Body of pancreas (tissue), 4 donors: ENCODE data around the gene DLST. TPM values are rescaled to one million over a fixed set of nuclear protein-coding genes. Genes with fewer than 3 reads are reported as not detected.

Experiments used
- ATAC-seq: fragments of 150-250 bp; one replicate; pipeline ENCODE4 v1.9.1; 2016
- DNase-seq, 4 donors: peaks; one replicate each; pipeline ENCODE4 v3.0.0-alpha.2; 2019
- H3K27ac ChIP-seq, 4 donors: fragments of 200-600 bp; sonication (generic); 1 replicate in 3 of 4; 2 replicates in 1 of 4; pipeline versions ENCODE4 v1.5.1 to v1.6.1; 2016 to 2019; ENCODE audit warnings: mild to moderate bottlenecking in 1 of 4, mixed read lengths in 1 of 4, moderate library complexity in 1 of 4
- H3K27me3 ChIP-seq, 2 donors: fragments of 200-600 bp; sonication (generic); one replicate each; pipeline ENCODE4 v1.6.0; 2016; ENCODE audit warnings: mild to moderate bottlenecking in 1 of 2
- H3K36me3 ChIP-seq, 2 donors: fragments of 200-600 bp; sonication (generic); replicated peaks in 1 of 2; 2 replicates each; pipeline ENCODE4 v1.5.1; 2016; ENCODE audit warnings: low read depth in 2 of 2; ENCODE audit not compliant: insufficient read depth in 1 of 2
- H3K4me1 ChIP-seq: fragments of 200-600 bp; sonication (generic); one replicate; pipeline ENCODE4 v1.6.0; 2016
- H3K4me3 ChIP-seq, 2 donors: fragments of 200-600 bp; sonication (generic); 1 replicate in 1 of 2; 2 replicates in 1 of 2; pipeline ENCODE4 v1.5.1; 2016 to 2019
- H3K9me3 ChIP-seq, 3 donors: fragments of 200-600 bp; sonication (generic); 1 replicate in 2 of 3; 2 replicates in 1 of 3; pipeline ENCODE4 v1.5.1; 2016
- POLR2A ChIP-seq, 3 donors: fragments of 450-650 bp; IDR thresholded peaks; one replicate each; pipeline ENCODE4 v1.6.1; 2016; ENCODE audit warnings: antibody characterized with exemption in 3 of 3, mild to moderate bottlenecking in 2 of 3
- WGBS, 2 donors: methylation state at CpG; one replicate each; pipeline ENCODE4 v1.1.5; 2017; 5-methylcytosine and 5-hydroxymethylcytosine counted together
- intact Hi-C: fragments of 100-400 bp; cut with DNase I; formaldehyde crosslinking; loops from one replicate; pipeline ENCODE4 v1.15.1; 2023
- total RNA-seq, 2 donors: library from RNA; depleted of rRNA; stranded (reverse); fragments of >200 nt; gene quantifications; one replicate each; pipeline ENCODE4 v1.1.0, GENCODE V29; 2016
- TF ChIP-seq, protein P1 (sequence below), 7 experiments: fragments of 450-650 bp in 4 of 7; fragments of 200-600 bp in 3 of 7; sonication (generic) in 3 of 7; IDR thresholded peaks; one replicate each; pipeline ENCODE4 v1.5.1; 2016 to 2019; ENCODE audit warnings: antibody characterized with exemption in 7 of 7

DLST gene
- total RNA-seq, 2 donors from 2014 or later = 33.7 to 36.3 TPM

DNA sequence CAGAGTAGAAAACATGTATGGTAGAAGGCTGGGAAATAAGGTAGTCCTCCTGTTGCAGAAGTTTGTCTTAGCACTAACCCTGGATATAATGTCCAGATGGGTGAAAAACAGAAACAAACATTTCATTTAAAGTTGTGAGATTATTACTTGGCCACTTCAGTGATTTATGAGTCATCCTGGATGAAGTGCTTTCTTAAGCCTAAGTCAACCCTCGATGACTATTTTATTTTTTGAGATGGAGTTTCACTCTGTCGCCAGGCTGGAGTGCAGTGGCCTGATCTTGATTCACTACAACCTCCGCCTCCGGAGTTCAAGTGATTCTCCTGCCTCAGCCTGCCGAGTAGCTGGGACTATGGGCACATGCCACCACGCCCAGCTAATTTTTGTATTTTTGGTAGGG, 10.2 kb downstream of the DLST start:
- DNase-seq (no peak), ATAC-seq (no peak)
- TF ChIP-seq, protein P1, sequence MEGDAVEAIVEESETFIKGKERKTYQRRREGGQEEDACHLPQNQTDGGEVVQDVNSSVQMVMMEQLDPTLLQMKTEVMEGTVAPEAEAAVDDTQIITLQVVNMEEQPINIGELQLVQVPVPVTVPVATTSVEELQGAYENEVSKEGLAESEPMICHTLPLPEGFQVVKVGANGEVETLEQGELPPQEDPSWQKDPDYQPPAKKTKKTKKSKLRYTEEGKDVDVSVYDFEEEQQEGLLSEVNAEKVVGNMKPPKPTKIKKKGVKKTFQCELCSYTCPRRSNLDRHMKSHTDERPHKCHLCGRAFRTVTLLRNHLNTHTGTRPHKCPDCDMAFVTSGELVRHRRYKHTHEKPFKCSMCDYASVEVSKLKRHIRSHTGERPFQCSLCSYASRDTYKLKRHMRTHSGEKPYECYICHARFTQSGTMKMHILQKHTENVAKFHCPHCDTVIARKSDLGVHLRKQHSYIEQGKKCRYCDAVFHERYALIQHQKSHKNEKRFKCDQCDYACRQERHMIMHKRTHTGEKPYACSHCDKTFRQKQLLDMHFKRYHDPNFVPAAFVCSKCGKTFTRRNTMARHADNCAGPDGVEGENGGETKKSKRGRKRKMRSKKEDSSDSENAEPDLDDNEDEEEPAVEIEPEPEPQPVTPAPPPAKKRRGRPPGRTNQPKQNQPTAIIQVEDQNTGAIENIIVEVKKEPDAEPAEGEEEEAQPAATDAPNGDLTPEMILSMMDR (IDR thresholded peaks at IDR 0.05) = no peak
- TF ChIP-seq POLR2A (IDR thresholded peaks at IDR 0.05) = no peak
- H3K9me3 ChIP-seq = no peaks in the 10 kb centered on the region
- 80 to 84% methylated on average over 6 of the region's 6 CpGs for WGBS, 2 donors
- no peak overlapping the region for H3K27ac ChIP-seq
- H3K36me3 ChIP-seq = peaks cover 13 to 40% of the 10 kb centered on the region in 2 donors
- intact Hi-C loops = no loop called here
- no peaks in the 10 kb centered on the region for H3K27me3 ChIP-seq
- H3K4me3 ChIP-seq = no peak overlapping the region
- H3K4me1 ChIP-seq = peaks cover 17% of the 10 kb centered on the region

DNA sequence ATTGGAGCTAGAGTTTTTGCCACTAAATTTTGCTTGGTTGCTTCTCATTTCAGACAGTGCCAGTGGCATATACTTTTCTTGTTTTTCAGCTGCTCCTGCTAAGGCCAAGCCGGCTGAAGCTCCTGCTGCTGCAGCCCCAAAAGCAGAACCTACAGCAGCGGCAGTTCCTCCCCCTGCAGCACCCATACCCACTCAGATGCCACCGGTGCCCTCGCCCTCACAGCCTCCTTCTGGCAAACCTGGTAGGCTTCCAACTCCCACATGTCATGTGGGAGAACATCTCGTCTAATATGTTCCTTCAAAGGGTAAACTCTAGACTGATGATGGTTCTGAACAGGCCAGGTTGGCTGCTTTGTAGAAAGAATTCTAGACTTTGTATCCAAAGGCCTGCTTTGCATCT, 11.0 kb downstream of the DLST start:
- WGBS, 2 donors = 72 to 81% methylated on average over 5 of the region's 5 CpGs
- no peaks in the 10 kb centered on the region for H3K9me3 ChIP-seq
- H3K27ac ChIP-seq = no peak overlapping the region
- H3K4me3 ChIP-seq = no peak overlapping the region
- DNase-seq (no peak), ATAC-seq (no peak)
- H3K27me3 ChIP-seq = no peaks in the 10 kb centered on the region
- intact Hi-C loops = no loop called here
- TF ChIP-seq POLR2A (IDR thresholded peaks at IDR 0.05) = no peak
- TF ChIP-seq, protein P1 (IDR thresholded peaks at IDR 0.05) = no peak
- peaks cover 13 to 46% of the 10 kb centered on the region in 2 donors for H3K36me3 ChIP-seq
- peaks cover 13% of the 10 kb centered on the region for H3K4me1 ChIP-seq

DNA sequence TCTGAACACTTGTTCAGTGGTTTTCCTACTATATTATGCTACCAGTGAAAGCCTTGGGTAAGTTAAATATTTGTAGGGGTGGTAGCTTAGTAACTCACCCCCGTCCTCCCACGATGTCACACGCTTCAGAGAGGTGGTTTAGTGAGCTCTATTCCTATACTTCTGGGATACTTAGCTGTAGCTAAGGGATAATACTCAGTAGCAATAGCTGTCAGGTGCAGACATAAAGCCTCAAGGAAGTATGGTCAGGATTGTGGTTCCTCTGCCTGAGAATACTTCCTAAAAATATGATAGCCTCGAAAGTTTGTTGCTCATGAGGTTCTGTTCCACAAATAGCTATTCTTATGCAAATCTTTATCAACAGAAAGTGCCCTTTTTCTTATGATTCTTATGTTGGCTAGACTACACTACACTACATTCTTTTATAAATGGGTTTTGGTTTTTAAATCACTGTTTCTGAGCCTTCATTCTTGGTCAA, 11.9 kb downstream of the DLST start:
- Histone ChIP-seq H3K27me3 (no peaks in the 10 kb centered on the region), H3K36me3 (peaks cover 13 to 51% of the 10 kb centered on the region in 2 donors), H3K27ac (no peak overlapping the region), H3K9me3 (no peaks in the 10 kb centered on the region), H3K4me3 (no peak overlapping the region), H3K4me1 (peaks cover 4% of the 10 kb centered on the region)
- TF ChIP-seq, protein P1 (IDR thresholded peaks at IDR 0.05) = no peak
- TF ChIP-seq POLR2A (IDR thresholded peaks at IDR 0.05) = no peak
- intact Hi-C loops = no loop called here
- ATAC-seq = no peak
- DNase-seq = no peak
- 52 to 75% methylated on average over 4 of the region's 4 CpGs for WGBS, 2 donors

DNA sequence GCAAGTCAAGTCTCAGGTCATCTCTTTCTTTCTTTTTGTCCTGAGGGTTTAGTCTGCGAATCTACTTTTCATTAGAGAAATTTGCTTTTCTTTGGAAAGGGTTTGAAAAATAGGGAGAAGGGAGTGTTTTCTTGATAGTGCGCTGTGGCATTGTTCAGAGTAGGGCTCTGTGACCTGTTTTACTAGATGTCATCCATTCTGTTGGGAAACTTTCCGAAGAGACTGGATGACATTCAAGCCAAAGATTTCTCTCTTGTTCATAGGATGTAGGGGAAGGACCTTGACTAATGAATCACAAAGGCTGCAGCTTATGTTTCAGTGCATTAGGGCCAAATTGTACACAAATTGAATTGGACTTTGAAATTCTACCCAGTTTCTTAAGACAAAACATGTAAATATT, 14.7 kb downstream of the DLST start:
- intact Hi-C loops = no loop called here
- Histone ChIP-seq H3K4me3 (no peak overlapping the region), H3K27ac (no peak overlapping the region), H3K4me1 (no peaks in the 10 kb centered on the region), H3K36me3 (peaks cover 18 to 66% of the 10 kb centered on the region in 2 donors), H3K27me3 (no peaks in the 10 kb centered on the region), H3K9me3 (no peaks in the 10 kb centered on the region)
- ATAC-seq (no peak), DNase-seq (no peak)
- TF ChIP-seq POLR2A (IDR thresholded peaks at IDR 0.05) = no peak
- TF ChIP-seq, protein P1 (IDR thresholded peaks at IDR 0.05) = no peak
- 92 to 100% methylated on average over 3 of the region's 3 CpGs for WGBS, 2 donors

DNA sequence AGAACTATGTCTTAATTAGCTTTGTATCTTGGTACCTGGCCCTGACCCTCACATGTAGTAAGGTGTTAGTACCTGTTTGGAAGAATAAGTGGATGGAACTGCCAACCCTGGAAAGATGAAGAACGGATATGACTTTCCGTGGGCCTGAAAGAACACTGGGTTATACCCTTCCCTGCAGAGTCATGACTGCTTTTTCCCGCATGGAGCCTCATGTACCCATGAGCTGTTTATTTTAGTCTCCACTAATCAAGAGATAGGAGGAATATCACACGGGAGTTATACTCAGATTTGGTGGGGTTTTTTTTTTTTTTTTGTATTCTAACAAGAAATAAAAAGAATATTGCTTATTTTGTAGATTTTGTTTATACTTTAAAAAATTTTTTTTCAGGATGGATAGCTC, 15.9 kb downstream of the DLST start:
- Histone ChIP-seq H3K36me3 (peaks cover 18 to 70% of the 10 kb centered on the region in 2 donors), H3K4me3 (no peak overlapping the region), H3K27ac (no peak overlapping the region), H3K27me3 (no peaks in the 10 kb centered on the region), H3K4me1 (no peaks in the 10 kb centered on the region), H3K9me3 (no peaks in the 10 kb centered on the region)
- DNase-seq = no peak
- no peak for ATAC-seq
- WGBS, 2 donors = 67 to 69% methylated on average over 4 of the region's 4 CpGs
- intact Hi-C loops = no loop called here
- TF ChIP-seq, protein P1 (IDR thresholded peaks at IDR 0.05) = no peak
- TF ChIP-seq POLR2A (IDR thresholded peaks at IDR 0.05) = no peak
